ENCODE measurements around the gene MUC20. TPM values are rescaled to one million over a fixed set of nuclear protein-coding genes. Genes with fewer than 3 reads are reported as not detected.

MUC20 gene
- total RNA-seq, 1 donor from 2014 or later = 42.1 TPM

DNA sequence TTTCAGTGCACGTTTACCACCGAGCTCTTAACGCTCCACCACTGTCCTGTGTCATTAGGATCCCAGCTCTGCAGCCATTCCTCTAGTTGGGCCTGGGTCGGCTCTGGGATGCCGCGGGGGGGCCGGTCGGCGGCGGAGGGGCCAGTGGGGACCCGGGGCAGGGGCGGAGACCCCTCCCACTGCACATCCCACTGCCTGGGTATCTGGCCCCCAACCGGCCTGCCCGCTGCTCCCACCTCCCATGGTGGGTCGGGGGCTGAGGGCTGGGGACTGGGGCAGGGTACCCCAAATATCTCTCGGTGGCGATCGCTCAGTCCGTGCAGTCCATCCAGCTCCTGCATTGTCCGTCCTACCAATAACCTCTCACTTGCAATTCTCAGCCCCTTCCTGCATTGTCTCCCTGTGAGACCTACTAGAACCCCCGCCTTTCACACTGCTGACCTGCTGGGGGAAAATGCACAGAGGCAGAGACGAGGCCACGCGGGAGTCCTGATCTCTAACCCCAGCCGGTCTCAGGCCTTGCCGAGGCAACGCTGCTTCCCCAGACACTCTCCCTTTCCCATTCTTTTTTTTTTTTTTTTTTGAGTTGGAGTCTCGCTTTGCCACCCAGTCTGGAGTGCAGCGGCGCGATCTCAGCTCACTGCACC, 24.0 kb upstream of the MUC20 start:
- DNase-seq (ENCODE audit: low read depth) = no peak
- H3K4me3 ChIP-seq (ENCODE audit: low read depth, low read length) = no peak overlapping the region
- no peaks in the 10 kb centered on the region for H3K27me3 ChIP-seq (ENCODE audit: control insufficient read depth, insufficient read depth, low read length)
- H3K36me3 ChIP-seq (ENCODE audit: control insufficient read depth, insufficient read depth, low read length) = no peaks in the 10 kb centered on the region
- TF ChIP-seq, protein P1, sequence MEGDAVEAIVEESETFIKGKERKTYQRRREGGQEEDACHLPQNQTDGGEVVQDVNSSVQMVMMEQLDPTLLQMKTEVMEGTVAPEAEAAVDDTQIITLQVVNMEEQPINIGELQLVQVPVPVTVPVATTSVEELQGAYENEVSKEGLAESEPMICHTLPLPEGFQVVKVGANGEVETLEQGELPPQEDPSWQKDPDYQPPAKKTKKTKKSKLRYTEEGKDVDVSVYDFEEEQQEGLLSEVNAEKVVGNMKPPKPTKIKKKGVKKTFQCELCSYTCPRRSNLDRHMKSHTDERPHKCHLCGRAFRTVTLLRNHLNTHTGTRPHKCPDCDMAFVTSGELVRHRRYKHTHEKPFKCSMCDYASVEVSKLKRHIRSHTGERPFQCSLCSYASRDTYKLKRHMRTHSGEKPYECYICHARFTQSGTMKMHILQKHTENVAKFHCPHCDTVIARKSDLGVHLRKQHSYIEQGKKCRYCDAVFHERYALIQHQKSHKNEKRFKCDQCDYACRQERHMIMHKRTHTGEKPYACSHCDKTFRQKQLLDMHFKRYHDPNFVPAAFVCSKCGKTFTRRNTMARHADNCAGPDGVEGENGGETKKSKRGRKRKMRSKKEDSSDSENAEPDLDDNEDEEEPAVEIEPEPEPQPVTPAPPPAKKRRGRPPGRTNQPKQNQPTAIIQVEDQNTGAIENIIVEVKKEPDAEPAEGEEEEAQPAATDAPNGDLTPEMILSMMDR (IDR thresholded peaks at IDR 0.05; ENCODE audit: insufficient read depth, low read length, poor library complexity, severe bottlenecking) = no peak

- DNase-seq (ENCODE audit: low read depth) = peak; percentile 16
- Histone ChIP-seq H3K27me3 (ENCODE audit: control insufficient read depth, insufficient read depth, low read length) (no peaks in the 10 kb centered on the region), H3K4me3 (ENCODE audit: low read depth, low read length) (no peak overlapping the region), H3K36me3 (ENCODE audit: control insufficient read depth, insufficient read depth, low read length) (no peaks in the 10 kb centered on the region)
- TF ChIP-seq, protein P1 (IDR thresholded peaks at IDR 0.05; ENCODE audit: insufficient read depth, low read length, poor library complexity, severe bottlenecking) = no peak
These were observed 23.0 kb upstream of the MUC20 start for GRCh38 chr3:195697582-195698324.

DNA sequence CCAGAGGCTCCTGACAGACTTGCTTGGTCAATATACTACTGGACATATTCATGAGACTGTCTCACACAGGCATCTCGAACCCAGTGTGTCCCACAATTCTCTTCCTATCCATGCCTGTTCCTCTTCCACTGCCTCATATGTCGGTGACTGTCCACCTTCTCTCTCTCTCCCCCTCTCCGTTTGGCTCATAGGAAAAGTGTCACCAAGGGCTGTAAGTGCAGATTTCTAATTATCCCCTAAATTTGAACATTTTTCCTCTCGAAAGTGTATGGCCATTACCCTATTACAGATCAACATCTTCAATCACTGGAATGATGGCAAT, 22.5 kb upstream of the MUC20 start:
- TF ChIP-seq, protein P1 (IDR thresholded peaks at IDR 0.05; ENCODE audit: insufficient read depth, low read length, poor library complexity, severe bottlenecking) = no peak
- no peak overlapping the region for H3K4me3 ChIP-seq (ENCODE audit: low read depth, low read length)
- no peak for DNase-seq (ENCODE audit: low read depth)
- no peaks in the 10 kb centered on the region for H3K27me3 ChIP-seq (ENCODE audit: control insufficient read depth, insufficient read depth, low read length)
- no peaks in the 10 kb centered on the region for H3K36me3 ChIP-seq (ENCODE audit: control insufficient read depth, insufficient read depth, low read length)

DNA sequence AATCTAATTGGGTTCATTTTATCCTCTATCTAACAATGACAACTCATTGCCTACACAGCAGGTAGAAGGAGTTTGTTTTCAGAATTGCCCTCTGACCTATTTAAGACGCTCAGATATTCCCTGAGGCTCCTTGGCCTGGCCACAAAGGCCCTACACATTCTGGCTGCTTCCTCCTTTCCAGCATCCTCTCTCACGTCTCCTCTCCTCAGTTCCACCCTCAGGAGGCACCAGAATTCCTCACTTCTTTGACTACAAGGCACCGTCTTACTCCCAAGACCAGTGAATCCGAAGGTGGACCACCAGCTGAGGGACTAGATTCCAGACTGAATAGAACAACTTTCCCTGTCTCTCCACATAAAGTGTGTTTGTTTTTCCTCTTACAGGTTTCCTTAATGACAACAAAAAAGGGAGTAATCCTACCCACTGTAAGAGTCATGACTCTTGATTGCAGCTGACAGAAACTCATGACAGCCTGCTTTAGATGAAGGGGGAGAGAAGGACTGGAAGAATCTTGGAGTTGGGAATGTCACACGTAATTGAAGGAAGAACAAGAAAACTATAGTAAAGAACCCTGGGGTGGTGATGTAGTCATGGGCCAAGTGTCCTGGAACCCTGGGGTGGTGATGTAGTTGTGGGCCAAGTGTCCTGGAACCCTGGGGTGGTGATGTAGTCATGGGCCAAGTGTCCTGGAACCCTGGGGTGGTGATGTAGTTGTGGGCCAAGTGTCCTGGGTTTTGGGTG, 22.0 kb upstream of the MUC20 start:
- Histone ChIP-seq H3K36me3 (ENCODE audit: control insufficient read depth, insufficient read depth, low read length) (no peaks in the 10 kb centered on the region), H3K4me3 (ENCODE audit: low read depth, low read length) (no peak overlapping the region), H3K27me3 (ENCODE audit: control insufficient read depth, insufficient read depth, low read length) (no peaks in the 10 kb centered on the region)
- TF ChIP-seq, protein P1 (IDR thresholded peaks at IDR 0.05; ENCODE audit: insufficient read depth, low read length, poor library complexity, severe bottlenecking) = no peak
- DNase-seq (ENCODE audit: low read depth) = no peak

- H3K36me3 ChIP-seq (ENCODE audit: control insufficient read depth, insufficient read depth, low read length) = no peaks in the 10 kb centered on the region
- no peak overlapping the region for H3K4me3 ChIP-seq (ENCODE audit: low read depth, low read length)
- DNase-seq (ENCODE audit: low read depth) = no peak
- TF ChIP-seq, protein P1 (IDR thresholded peaks at IDR 0.05; ENCODE audit: insufficient read depth, low read length, poor library complexity, severe bottlenecking) = no peak
- H3K27me3 ChIP-seq (ENCODE audit: control insufficient read depth, insufficient read depth, low read length) = no peaks in the 10 kb centered on the region
These were observed 21.4 kb upstream of the MUC20 start for GRCh38 chr3:195699388-195699771.
